Measurements from ENCODE around the gene HNRNPUL2. TPM values are rescaled to one million over a fixed set of nuclear protein-coding genes. Genes with fewer than 3 reads are reported as not detected.

Gene HNRNPUL2
- total and polyA plus RNA-seq, 9 of the 15 experiments (the other 6 are each of a cell fraction or from before 2014, with no cell fraction given), result 0.89 to 44.3 (median 15.2) TPM

DNA sequence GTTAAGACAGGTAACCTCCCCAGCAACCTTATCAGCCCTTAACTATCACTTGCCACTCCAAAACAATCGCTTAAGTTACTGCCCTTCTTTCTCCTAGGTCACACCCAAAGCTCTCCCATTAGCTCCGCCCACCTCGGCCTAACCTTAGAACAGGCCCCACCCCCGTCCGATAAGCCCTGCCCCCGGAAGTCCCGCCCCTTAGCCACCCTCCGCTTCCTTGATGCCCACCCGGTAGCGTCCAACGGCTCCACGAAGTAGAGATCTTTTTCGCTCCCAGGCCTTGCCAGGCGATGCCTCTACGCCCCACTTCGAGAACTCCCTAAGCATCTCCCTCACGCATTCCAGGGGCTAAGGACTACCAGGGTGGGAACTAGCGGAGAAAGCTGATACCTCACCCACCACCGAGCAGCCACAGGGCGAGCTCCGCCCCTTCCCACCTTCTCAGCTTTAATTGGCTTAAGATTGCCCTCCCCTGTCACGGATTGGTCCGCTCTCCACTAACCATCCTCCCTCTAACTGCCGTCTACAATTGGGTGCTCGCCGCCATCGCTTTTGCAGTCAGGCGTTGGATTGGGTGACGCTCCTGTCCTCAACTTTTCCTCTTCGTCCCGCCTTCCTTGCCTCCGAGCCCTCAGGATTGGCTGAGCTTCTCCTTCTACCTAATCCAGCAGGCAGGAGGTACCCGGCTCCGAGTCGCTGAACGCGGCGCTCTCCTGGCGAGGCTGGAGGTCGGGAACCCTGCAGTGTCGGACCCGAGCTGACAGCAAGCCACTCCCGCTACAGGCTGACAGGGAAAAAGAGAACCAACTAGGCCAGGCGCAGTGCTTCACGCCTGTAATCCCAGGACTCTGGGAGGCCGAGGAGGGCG, 26.7 kb upstream of the HNRNPUL2 start, which contains the start of gene ZBTB3 (continued):
- TF ChIP-seq, protein P1, sequence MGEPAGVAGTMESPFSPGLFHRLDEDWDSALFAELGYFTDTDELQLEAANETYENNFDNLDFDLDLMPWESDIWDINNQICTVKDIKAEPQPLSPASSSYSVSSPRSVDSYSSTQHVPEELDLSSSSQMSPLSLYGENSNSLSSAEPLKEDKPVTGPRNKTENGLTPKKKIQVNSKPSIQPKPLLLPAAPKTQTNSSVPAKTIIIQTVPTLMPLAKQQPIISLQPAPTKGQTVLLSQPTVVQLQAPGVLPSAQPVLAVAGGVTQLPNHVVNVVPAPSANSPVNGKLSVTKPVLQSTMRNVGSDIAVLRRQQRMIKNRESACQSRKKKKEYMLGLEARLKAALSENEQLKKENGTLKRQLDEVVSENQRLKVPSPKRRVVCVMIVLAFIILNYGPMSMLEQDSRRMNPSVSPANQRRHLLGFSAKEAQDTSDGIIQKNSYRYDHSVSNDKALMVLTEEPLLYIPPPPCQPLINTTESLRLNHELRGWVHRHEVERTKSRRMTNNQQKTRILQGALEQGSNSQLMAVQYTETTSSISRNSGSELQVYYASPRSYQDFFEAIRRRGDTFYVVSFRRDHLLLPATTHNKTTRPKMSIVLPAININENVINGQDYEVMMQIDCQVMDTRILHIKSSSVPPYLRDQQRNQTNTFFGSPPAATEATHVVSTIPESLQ (CRISPR knock-in tag; IDR thresholded peaks at IDR 0.05), result no peak; the same call in 1 of the 2 replicates
- TF ChIP-seq POU5F1 (IDR thresholded peaks at IDR 0.05; ENCODE audit: borderline replicate concordance, low read depth, low read length, partially characterized antibody) (no peak), ZNF217 (CRISPR knock-in tag; IDR thresholded peaks at IDR 0.05) (no peak), NONO (IDR thresholded peaks at IDR 0.05; ENCODE audit: low read depth in 2 of 2, low read length in 1 of 2) (no peak), KLF10 (CRISPR knock-in tag; IDR thresholded peaks at IDR 0.05) (no peak), CREB1 (IDR thresholded peaks at IDR 0.05) (no peak; the same call in 1 of the 2 replicates), CREB1 (CRISPR knock-in tag; IDR thresholded peaks at IDR 0.05) (peak; percentile 75), ZKSCAN8 (CRISPR knock-in tag; IDR thresholded peaks at IDR 0.05) (no peak), ZNF124 (CRISPR knock-in tag; IDR thresholded peaks at IDR 0.05) (no peak), ZNF551 (CRISPR knock-in tag; IDR thresholded peaks at IDR 0.05) (no peak), FIP1L1 (IDR thresholded peaks at IDR 0.05; ENCODE audit: low read depth, low read length, poor library complexity, severe bottlenecking) (no peak), ZNF384 (IDR thresholded peaks at IDR 0.05; ENCODE audit: low read depth, low read length) (no peak), ETV6 (IDR thresholded peaks at IDR 0.05; ENCODE audit: borderline replicate concordance in 1 of 2, low read depth in 2 of 2, low read length in 1 of 2) (no peak), ETV6 (CRISPR knock-in tag; IDR thresholded peaks at IDR 0.05; ENCODE audit: borderline replicate concordance) (no peak), RB1 (IDR thresholded peaks at IDR 0.05; ENCODE audit: low read depth) (no peak), SAFB (IDR thresholded peaks at IDR 0.05; ENCODE audit: borderline replicate concordance, low read depth, low read length) (no peak), MAFK (IDR thresholded peaks at IDR 0.05; ENCODE audit: low read length) (no peak), ARNT (IDR thresholded peaks at IDR 0.05) (no peak), HMG20A (CRISPR knock-in tag; conservative IDR thresholded peaks at IDR 0.05) (no peak), ESRRA (IDR thresholded peaks at IDR 0.05; ENCODE audit: borderline replicate concordance, low read depth) (no peak)
- TF ChIP-seq, protein P2, sequence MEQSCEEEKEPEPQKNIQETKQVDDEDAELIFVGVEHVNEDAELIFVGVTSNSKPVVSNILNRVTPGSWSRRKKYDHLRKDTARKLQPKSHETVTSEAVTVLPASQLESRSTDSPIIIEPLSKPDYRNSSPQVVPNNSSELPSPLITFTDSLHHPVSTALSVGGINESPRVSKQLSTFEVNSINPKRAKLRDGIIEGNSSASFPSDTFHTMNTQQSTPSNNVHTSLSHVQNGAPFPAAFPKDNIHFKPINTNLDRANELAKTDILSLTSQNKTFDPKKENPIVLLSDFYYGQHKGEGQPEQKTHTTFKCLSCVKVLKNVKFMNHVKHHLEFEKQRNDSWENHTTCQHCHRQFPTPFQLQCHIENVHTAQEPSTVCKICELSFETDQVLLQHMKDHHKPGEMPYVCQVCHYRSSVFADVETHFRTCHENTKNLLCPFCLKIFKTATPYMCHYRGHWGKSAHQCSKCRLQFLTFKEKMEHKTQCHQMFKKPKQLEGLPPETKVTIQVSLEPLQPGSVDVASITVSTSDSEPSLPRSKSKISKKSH (CRISPR knock-in tag; IDR thresholded peaks at IDR 0.05), result no peak
- TF ChIP-seq, protein P3, sequence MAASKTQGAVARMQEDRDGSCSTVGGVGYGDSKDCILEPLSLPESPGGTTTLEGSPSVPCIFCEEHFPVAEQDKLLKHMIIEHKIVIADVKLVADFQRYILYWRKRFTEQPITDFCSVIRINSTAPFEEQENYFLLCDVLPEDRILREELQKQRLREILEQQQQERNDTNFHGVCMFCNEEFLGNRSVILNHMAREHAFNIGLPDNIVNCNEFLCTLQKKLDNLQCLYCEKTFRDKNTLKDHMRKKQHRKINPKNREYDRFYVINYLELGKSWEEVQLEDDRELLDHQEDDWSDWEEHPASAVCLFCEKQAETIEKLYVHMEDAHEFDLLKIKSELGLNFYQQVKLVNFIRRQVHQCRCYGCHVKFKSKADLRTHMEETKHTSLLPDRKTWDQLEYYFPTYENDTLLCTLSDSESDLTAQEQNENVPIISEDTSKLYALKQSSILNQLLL (CRISPR knock-in tag; IDR thresholded peaks at IDR 0.05; ENCODE audit: borderline replicate concordance), result no peak
